Mesenchymal stem cell (in vitro differentiated cells and primary cell): ENCODE data around the gene RBP3.
A peak's percentile ranks its signal among the peaks of the same experiment; 100 is the strongest.

Experiments used
- DNase-seq: peaks from one replicate; pipeline ENCODE4 v3.0.0-alpha.2; 2013
- H2AFZ ChIP-seq: one replicate; pipeline ENCODE4 v1.6.1; 2013; ENCODE audit warnings: low read depth, mild to moderate bottlenecking, control low read depth, inconsistent platforms, low read length, moderate library complexity
- H2AK5ac ChIP-seq: 2 replicates; pipeline ENCODE4 v1.6.1; 2013; ENCODE audit warnings: low read length, moderate library complexity, mild to moderate bottlenecking, inconsistent platforms; ENCODE audit not compliant: severe bottlenecking
- H2BK120ac ChIP-seq: one replicate; pipeline ENCODE4 v1.6.1; 2013; ENCODE audit warnings: low read depth, mild to moderate bottlenecking, inconsistent platforms, low read length, moderate library complexity
- H2BK12ac ChIP-seq, 2 experiments: one replicate each; pipeline ENCODE4 v1.6.1; 2013; ENCODE audit warnings: inconsistent platforms in 2 of 2, low read length in 2 of 2, mild to moderate bottlenecking in 2 of 2, moderate library complexity in 2 of 2, control low read depth in 1 of 2
- H2BK15ac ChIP-seq: one replicate; pipeline ENCODE4 v1.6.1; 2013; ENCODE audit warnings: mild to moderate bottlenecking, low read depth, inconsistent platforms; ENCODE audit not compliant: poor library complexity, severe bottlenecking
- H2BK5ac ChIP-seq: 2 replicates; pipeline ENCODE4 v1.6.1; 2013; ENCODE audit warnings: low read depth, mild to moderate bottlenecking, low read length, control low read depth, inconsistent platforms; ENCODE audit not compliant: poor library complexity, severe bottlenecking
- H3K14ac ChIP-seq, 2 experiments: one replicate each; pipeline ENCODE4 v1.6.1; 2013; ENCODE audit warnings: inconsistent platforms in 2 of 2, low read length in 2 of 2, control low read depth in 1 of 2, mild to moderate bottlenecking in 1 of 2, moderate library complexity in 1 of 2
- H3K18ac ChIP-seq, 2 experiments: one replicate each; pipeline ENCODE4 v1.6.1; 2013; ENCODE audit warnings: inconsistent platforms in 2 of 2, low read length in 2 of 2, control low read depth in 1 of 2, low read depth in 1 of 2, mild to moderate bottlenecking in 1 of 2
- H3K23ac ChIP-seq, 2 experiments: one replicate each; pipeline ENCODE4 v1.6.1; 2013; ENCODE audit warnings: inconsistent platforms in 2 of 2, low read length in 2 of 2, mild to moderate bottlenecking in 2 of 2, moderate library complexity in 2 of 2, control low read depth in 1 of 2
- H3K27ac ChIP-seq: 2 replicates; pipeline ENCODE4 v1.5.1; 2013; ENCODE audit warnings: mild to moderate bottlenecking, moderate library complexity, low read length, control low read depth, inconsistent platforms; ENCODE audit not compliant: poor library complexity, severe bottlenecking
- H3K27me3 ChIP-seq, 2 experiments: 2 replicates each; pipeline versions ENCODE4 v1.6.1 to v1.7.0; 2013; ENCODE audit warnings: low read length in 2 of 2, mild to moderate bottlenecking in 2 of 2, moderate library complexity in 2 of 2, control low read depth in 1 of 2, inconsistent platforms in 1 of 2; ENCODE audit not compliant: control insufficient read depth in 1 of 2, insufficient read depth in 1 of 2
- H3K36me3 ChIP-seq, 2 experiments: 2 replicates each; pipeline versions ENCODE4 v1.6.1 to v1.7.0; 2013; ENCODE audit warnings: low read length in 2 of 2, control low read depth in 1 of 2, inconsistent platforms in 1 of 2, low read depth in 1 of 2, mild to moderate bottlenecking in 1 of 2; ENCODE audit not compliant: insufficient read depth in 2 of 2, control insufficient read depth in 1 of 2
- H3K4ac ChIP-seq, 2 experiments: one replicate each; pipeline ENCODE4 v1.6.1; 2013; ENCODE audit warnings: inconsistent platforms in 2 of 2, low read length in 2 of 2, mild to moderate bottlenecking in 2 of 2, moderate library complexity in 2 of 2, control low read depth in 1 of 2, low read depth in 1 of 2
- H3K4me1 ChIP-seq: 2 replicates; pipeline ENCODE4 v1.6.1; 2013; ENCODE audit warnings: low read depth, low read length, control low read depth; ENCODE audit not compliant: control insufficient read depth, insufficient read depth
- H3K4me2 ChIP-seq: 2 replicates; pipeline ENCODE4 v1.6.1; 2013; ENCODE audit warnings: low read length, mild to moderate bottlenecking, inconsistent platforms; ENCODE audit not compliant: poor library complexity, severe bottlenecking
- H3K4me3 ChIP-seq, 2 experiments: 2 replicates each; pipeline versions ENCODE4 v1.5.1 to v1.7.0; 2013; ENCODE audit warnings: low read length in 2 of 2, mild to moderate bottlenecking in 2 of 2, control low read depth in 1 of 2, low read depth in 1 of 2; ENCODE audit not compliant: insufficient read depth in 1 of 2
- H3K79me1 ChIP-seq: replicated peaks from 2 replicates; pipeline ENCODE4 v1.6.1; 2013; ENCODE audit warnings: mild to moderate bottlenecking, control low read depth, low read length, inconsistent platforms; ENCODE audit not compliant: poor library complexity, severe bottlenecking
- H3K9ac ChIP-seq: 2 replicates; pipeline ENCODE4 v1.7.0; 2013; ENCODE audit warnings: mild to moderate bottlenecking, low read length, moderate library complexity
- H3K9me3 ChIP-seq: 2 replicates; pipeline ENCODE4 v1.7.0; 2013; ENCODE audit warnings: mild to moderate bottlenecking, low read length; ENCODE audit not compliant: control insufficient read depth
- H4K8ac ChIP-seq: one replicate; pipeline ENCODE4 v1.6.1; 2013; ENCODE audit warnings: inconsistent platforms, mild to moderate bottlenecking, low read length, moderate library complexity
- H4K91ac ChIP-seq: one replicate; pipeline ENCODE4 v1.6.1; 2013; ENCODE audit warnings: mild to moderate bottlenecking, low read length, inconsistent platforms
- WGBS: methylation state at CpG from one replicate; pipeline ENCODE4 v1.1.7; 2013; ENCODE audit warnings: mixed read lengths; 5-methylcytosine and 5-hydroxymethylcytosine counted together

Gene RBP3

GRCh38 chr10:47370015-47370767 is 22.0 kb downstream of the RBP3 start:
- 96% methylated on average over 10 of the region's 11 CpGs for WGBS
- Histone ChIP-seq H3K36me3 (peaks cover 0 to 8% of the 10 kb centered on the region in 2 experiments), H2BK5ac (no peak overlapping the region), H3K18ac (no peak overlapping the region), H4K91ac (no peak overlapping the region), H2AFZ (no peak overlapping the region), H3K27me3 (peaks cover 0 to 50% of the 10 kb centered on the region in 2 experiments), H3K4me1 (peaks cover 16% of the 10 kb centered on the region), H3K9me3 (no peaks in the 10 kb centered on the region), H3K23ac (no peak overlapping the region), H3K4me2 (no peak overlapping the region), H2AK5ac (no peak overlapping the region), H2BK120ac (no peak overlapping the region), H3K14ac (no peak overlapping the region), H3K79me1 (no peaks in the 10 kb centered on the region), H3K27ac (no peak overlapping the region), H3K9ac (no peak overlapping the region), H2BK12ac (no peak overlapping the region), H2BK15ac (no peak overlapping the region), H4K8ac (no peak overlapping the region), H3K4me3 (no peak overlapping the region), H3K4ac (no peak overlapping the region)
- DNase-seq, result no peak

- H3K4me2 ChIP-seq, result no peak overlapping the region
- no peaks in the 10 kb centered on the region for H3K79me1 ChIP-seq
- H2BK120ac ChIP-seq, result no peak overlapping the region
- H3K4me3 ChIP-seq, result no peak overlapping the region
- no peak overlapping the region for H2AK5ac ChIP-seq
- H3K9ac ChIP-seq, result no peak overlapping the region
- H3K18ac ChIP-seq, result no peak overlapping the region
- no peak overlapping the region for H4K91ac ChIP-seq
- no peak overlapping the region for H3K27ac ChIP-seq
- no peaks in the 10 kb centered on the region for H3K9me3 ChIP-seq
- H4K8ac ChIP-seq, result no peak overlapping the region
- H2AFZ ChIP-seq, result no peak overlapping the region
- no peak overlapping the region for H2BK5ac ChIP-seq
- no peak overlapping the region for H2BK15ac ChIP-seq
- DNase-seq, result no peak
- H3K36me3 ChIP-seq, result peaks cover 0 to 8% of the 10 kb centered on the region in 2 experiments
- no peak overlapping the region for H3K23ac ChIP-seq
- H3K14ac ChIP-seq, result no peak overlapping the region
- peaks cover 16% of the 10 kb centered on the region for H3K4me1 ChIP-seq
- 95% methylated on average over 7 of the region's 7 CpGs for WGBS
- peaks cover 0 to 47% of the 10 kb centered on the region in 2 experiments for H3K27me3 ChIP-seq
- no peak overlapping the region for H2BK12ac ChIP-seq
- no peak overlapping the region for H3K4ac ChIP-seq
Observed at GRCh38 chr10:47370878-47371277, 22.7 kb downstream of the RBP3 start.

- H3K9me3 ChIP-seq, result no peaks in the 10 kb centered on the region
- no peak overlapping the region for H3K14ac ChIP-seq
- no peak overlapping the region for H2BK12ac ChIP-seq
- H3K27me3 ChIP-seq, result peaks cover 0 to 47% of the 10 kb centered on the region in 2 experiments
- H3K79me1 ChIP-seq, result no peaks in the 10 kb centered on the region
- H2BK15ac ChIP-seq, result no peak overlapping the region
- H2AK5ac ChIP-seq, result no peak overlapping the region
- H2BK120ac ChIP-seq, result no peak overlapping the region
- no peak overlapping the region for H4K91ac ChIP-seq
- H3K9ac ChIP-seq, result no peak overlapping the region
- 87% methylated on average over 6 of the region's 7 CpGs for WGBS
- no peak overlapping the region for H3K23ac ChIP-seq
- H2AFZ ChIP-seq, result no peak overlapping the region
- no peak overlapping the region for H3K4ac ChIP-seq
- no peak overlapping the region for H3K27ac ChIP-seq
- H3K4me1 ChIP-seq, result peaks cover 16% of the 10 kb centered on the region
- no peak overlapping the region for H3K4me3 ChIP-seq
- no peak for DNase-seq
- no peak overlapping the region for H4K8ac ChIP-seq
- peaks cover 0 to 8% of the 10 kb centered on the region in 2 experiments for H3K36me3 ChIP-seq
- no peak overlapping the region for H3K4me2 ChIP-seq
- no peak overlapping the region for H2BK5ac ChIP-seq
- H3K18ac ChIP-seq, result no peak overlapping the region
Observed at GRCh38 chr10:47371629-47372485, 23.7 kb downstream of the RBP3 start.

GRCh38 chr10:47372726-47373125 is 24.6 kb downstream of the RBP3 start:
- H4K8ac ChIP-seq, result no peak overlapping the region
- no peak overlapping the region for H2BK12ac ChIP-seq
- no peak overlapping the region for H3K4me2 ChIP-seq
- H2BK120ac ChIP-seq, result no peak overlapping the region
- no peak for DNase-seq
- no peak overlapping the region for H2BK5ac ChIP-seq
- no peak overlapping the region for H2AK5ac ChIP-seq
- no peak overlapping the region for H3K27ac ChIP-seq
- peaks cover 14% of the 10 kb centered on the region for H3K4me1 ChIP-seq
- no peak overlapping the region for H3K9ac ChIP-seq
- no peak overlapping the region for H3K14ac ChIP-seq
- H2AFZ ChIP-seq, result no peak overlapping the region
- no peak overlapping the region for H3K23ac ChIP-seq
- H3K18ac ChIP-seq, result peak overlapping the region in 1 of 2 experiments; percentile 26
- H2BK15ac ChIP-seq, result no peak overlapping the region
- H3K9me3 ChIP-seq, result no peaks in the 10 kb centered on the region
- H3K36me3 ChIP-seq, result peaks cover 0 to 6% of the 10 kb centered on the region in 2 experiments
- no peak overlapping the region for H3K4ac ChIP-seq
- no peaks in the 10 kb centered on the region for H3K79me1 ChIP-seq
- H3K4me3 ChIP-seq, result no peak overlapping the region
- H3K27me3 ChIP-seq, result peaks cover 0 to 50% of the 10 kb centered on the region in 2 experiments
- no peak overlapping the region for H4K91ac ChIP-seq
- 95% methylated on average over 4 of the region's 6 CpGs for WGBS
